Measurements from ENCODE around the gene C16orf54.

- TF ChIP-seq EZH2 (IDR thresholded peaks at IDR 0.05; ENCODE audit: low read length, missing control alignments) (no peak), CTCF (conservative IDR thresholded peaks at IDR 0.05 in 1 of 2, IDR thresholded peaks at IDR 0.05 in 1 of 2; ENCODE audit: low read depth in 1 of 2, low read length in 2 of 2) (no peak)
These were observed 46.3 kb upstream of the C16orf54 start for GRCh38 chr16:29791845-29792807.
